Loucy (cell line): ENCODE results near the gene POC1A.

ENCODE experiments used
- H2AFZ ChIP-seq: fragments of 200-600 bp; sonication (generic); 2 replicates; pipeline ENCODE4 v1.6.0; 2016; ENCODE audit warnings: antibody characterized with exemption, mild to moderate bottlenecking, low read length, moderate library complexity
- H3F3A ChIP-seq: fragments of 200-600 bp; 2 replicates; pipeline ENCODE4 v1.6.0; 2016; ENCODE audit warnings: antibody characterized with exemption, low read depth, mild to moderate bottlenecking
- H3K27me3 ChIP-seq: fragments of 200-600 bp; sonication (generic); 2 replicates; pipeline ENCODE4 v1.6.1; 2014; ENCODE audit warnings: low read length, mild to moderate bottlenecking; ENCODE audit not compliant: insufficient read depth, poor library complexity, severe bottlenecking
- H3K36me3 ChIP-seq: fragments of 200-600 bp; sonication (generic); 2 replicates; pipeline ENCODE4 v1.6.1; 2016; ENCODE audit warnings: low read length; ENCODE audit not compliant: insufficient read depth
- H3K4me1 ChIP-seq: fragments of 200-600 bp; sonication (generic); 2 replicates; pipeline ENCODE4 v1.5.1; 2014; ENCODE audit warnings: low read length, mild to moderate bottlenecking; ENCODE audit not compliant: insufficient read depth, poor library complexity, severe bottlenecking
- H3K4me2 ChIP-seq: fragments of 200-600 bp; sonication (generic); 2 replicates; pipeline ENCODE4 v1.6.0; 2014; ENCODE audit warnings: antibody characterized with exemption, low read length, low read depth, mild to moderate bottlenecking; ENCODE audit not compliant: poor library complexity, severe bottlenecking
- H3K4me3 ChIP-seq: fragments of 200-600 bp; sonication (generic); 2 replicates; pipeline ENCODE4 v1.5.1; 2014; ENCODE audit warnings: low read length, mild to moderate bottlenecking, mixed read lengths; ENCODE audit not compliant: poor library complexity, severe bottlenecking
- H3K79me2 ChIP-seq: fragments of 200-600 bp; sonication (generic); 2 replicates; pipeline ENCODE4 v1.6.1; 2014; ENCODE audit warnings: low read length; ENCODE audit not compliant: insufficient read depth
- H3K9ac ChIP-seq: fragments of 200-600 bp; sonication (generic); 2 replicates; pipeline ENCODE4 v1.6.0; 2014; ENCODE audit warnings: mild to moderate bottlenecking, low read depth, low read length, moderate library complexity; ENCODE audit not compliant: poor library complexity, severe bottlenecking
- H3K9me2 ChIP-seq: fragments of 200-600 bp; sonication (generic); replicated peaks from 2 replicates; pipeline ENCODE4 v1.6.1; 2016; ENCODE audit warnings: low read depth, low read length, mixed read lengths
- H3K9me3 ChIP-seq: fragments of 200-600 bp; sonication (generic); 2 replicates; pipeline ENCODE4 v1.6.1; 2014; ENCODE audit warnings: mild to moderate bottlenecking, antibody characterized with exemption, low read length, low read depth; ENCODE audit not compliant: insufficient read depth
- H4K20me1 ChIP-seq: fragments of 200-600 bp; sonication (generic); 2 replicates; pipeline ENCODE4 v1.6.0; 2014; ENCODE audit warnings: antibody characterized with exemption, low read length, mild to moderate bottlenecking; ENCODE audit not compliant: insufficient read depth, poor library complexity, severe bottlenecking
- CTCF ChIP-seq: fragments of 200-600 bp; sonication (generic); conservative IDR thresholded peaks from 2 replicates; pipeline ENCODE4 v1.5.1; 2014; ENCODE audit warnings: mild to moderate bottlenecking, antibody characterized with exemption, low read length
- EZH2phosphoT487 ChIP-seq: fragments of 200-600 bp; IDR thresholded peaks from 2 replicates; pipeline ENCODE4 v1.6.1; 2018; ENCODE audit warnings: antibody characterized with exemption, mild to moderate bottlenecking, moderate library complexity, borderline replicate concordance

The POC1A gene

DNA sequence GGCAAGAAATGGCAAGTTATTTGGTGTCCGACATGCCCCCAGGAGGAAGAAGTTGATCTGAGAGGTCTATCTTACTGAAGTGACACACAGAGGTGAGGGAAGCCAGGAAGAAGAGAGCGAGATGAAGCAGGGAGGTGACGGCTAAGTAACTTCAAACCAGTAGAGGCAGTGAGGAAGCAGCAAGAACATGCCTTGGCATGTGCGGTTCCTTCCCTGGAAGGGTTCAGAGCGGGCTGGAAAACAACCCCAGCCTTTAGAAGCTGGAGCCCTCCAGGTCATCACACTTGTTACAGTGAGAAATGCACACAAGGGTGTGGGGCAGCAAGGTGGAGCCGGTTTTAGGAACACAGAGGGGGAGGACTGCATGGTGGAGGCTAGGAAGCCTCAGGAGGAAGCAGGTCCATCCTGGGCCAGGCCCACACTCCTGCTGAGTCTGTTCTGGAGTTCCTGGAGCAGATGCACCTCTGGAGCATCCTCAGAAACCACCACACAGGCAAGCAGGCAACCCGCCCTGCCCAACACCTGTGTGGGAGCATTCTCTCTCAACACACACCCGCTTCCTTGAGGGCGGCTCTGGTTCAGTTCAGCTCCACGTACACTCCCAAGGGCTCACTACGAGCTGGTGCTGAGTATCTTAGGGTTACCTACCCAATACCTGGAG is 47.1 kb downstream of the POC1A start:
- H3K79me2 ChIP-seq = no peaks in the 10 kb centered on the region
- no peak overlapping the region for H3K9ac ChIP-seq
- no peak overlapping the region for H3K4me3 ChIP-seq
- H4K20me1 ChIP-seq = no peaks in the 10 kb centered on the region
- peaks cover 77% of the 10 kb centered on the region for H3K36me3 ChIP-seq
- H3K9me3 ChIP-seq = no peaks in the 10 kb centered on the region
- no peaks in the 10 kb centered on the region for H3F3A ChIP-seq
- no peaks in the 10 kb centered on the region for H3K9me2 ChIP-seq
- no peaks in the 10 kb centered on the region for H3K27me3 ChIP-seq
- no peaks in the 10 kb centered on the region for H3K4me1 ChIP-seq
- TF ChIP-seq CTCF (no peak), EZH2phosphoT487 (no peak)
- no peak overlapping the region for H2AFZ ChIP-seq
- no peak overlapping the region for H3K4me2 ChIP-seq

GRCh38 chr3:52104684-52105640 is 49.3 kb downstream of the POC1A start:
- Histone ChIP-seq H2AFZ (no peak overlapping the region), H4K20me1 (no peaks in the 10 kb centered on the region), H3K4me3 (no peak overlapping the region), H3K9ac (no peak overlapping the region), H3K9me3 (0 out of 2 replicates have a peak, but pooled peaks cover 6% of the 10 kb centered on the region), H3K36me3 (peaks cover 69% of the 10 kb centered on the region; the same call in 1 of the 2 replicates), H3K9me2 (no peaks in the 10 kb centered on the region), H3K4me1 (no peaks in the 10 kb centered on the region), H3K79me2 (no peaks in the 10 kb centered on the region; the same call in 1 of the 2 replicates), H3F3A (no peaks in the 10 kb centered on the region), H3K27me3 (no peaks in the 10 kb centered on the region), H3K4me2 (no peak overlapping the region)
- TF ChIP-seq EZH2phosphoT487 = no peak
- TF ChIP-seq CTCF = no peak

- Histone ChIP-seq H2AFZ (no peak overlapping the region), H3K4me1 (no peaks in the 10 kb centered on the region), H3K79me2 (no peaks in the 10 kb centered on the region; the same call in 1 of the 2 replicates), H4K20me1 (no peaks in the 10 kb centered on the region), H3K9me2 (no peaks in the 10 kb centered on the region), H3K4me3 (no peak overlapping the region), H3K9ac (no peak overlapping the region), H3K4me2 (no peak overlapping the region), H3K9me3 (0 out of 2 replicates have a peak, but pooled peaks cover 6% of the 10 kb centered on the region), H3F3A (no peaks in the 10 kb centered on the region), H3K27me3 (no peaks in the 10 kb centered on the region), H3K36me3 (peaks cover 67% of the 10 kb centered on the region; the same call in 1 of the 2 replicates)
- TF ChIP-seq CTCF (no peak), EZH2phosphoT487 (no peak)
Measured at GRCh38 chr3:52102934-52103333, 51.3 kb downstream of the POC1A start.
